HS-5 (cell line): ENCODE data around the gene NSD2.
A peak's percentile ranks its signal among the peaks of the same experiment; 100 is the strongest.
"Not testable (repeated sequence)": the region's sequence is repeated elsewhere in the genome, so short reads cannot be mapped to it uniquely, and the experiment has no call there.

Experiments used
- DNase-seq: peaks from one replicate; pipeline ENCODE4 v3.0.0-alpha.2; 2012; ENCODE audit warnings: low read depth

NSD2 gene

DNA sequence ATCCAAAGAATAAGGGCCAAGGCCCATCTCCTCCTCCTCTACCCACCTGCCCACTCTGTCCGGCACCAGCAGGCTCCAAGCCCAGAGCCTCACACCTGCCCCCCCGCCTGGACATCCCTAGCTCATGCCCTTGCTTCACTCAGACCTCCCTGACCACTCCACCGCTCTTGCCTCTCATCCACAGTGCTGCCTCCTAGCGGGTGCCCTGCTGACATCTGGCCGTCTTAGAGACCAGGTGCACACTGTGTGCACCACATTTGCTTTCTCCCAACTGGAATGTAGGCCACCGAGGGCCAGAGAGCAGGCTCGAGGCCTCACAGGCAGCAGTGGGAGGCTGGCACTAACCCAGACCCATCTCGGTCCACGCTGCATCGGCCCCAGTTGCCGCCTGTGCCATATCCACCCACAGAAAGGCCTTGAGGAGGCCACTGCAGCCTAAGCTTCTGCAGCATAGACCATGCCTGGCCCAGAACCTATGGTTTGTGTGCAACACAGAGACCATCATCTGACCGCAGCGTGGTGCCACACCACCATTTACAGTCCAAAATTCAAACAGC, 28.8 kb upstream of the NSD2 start:
- no peak for DNase-seq

DNA sequence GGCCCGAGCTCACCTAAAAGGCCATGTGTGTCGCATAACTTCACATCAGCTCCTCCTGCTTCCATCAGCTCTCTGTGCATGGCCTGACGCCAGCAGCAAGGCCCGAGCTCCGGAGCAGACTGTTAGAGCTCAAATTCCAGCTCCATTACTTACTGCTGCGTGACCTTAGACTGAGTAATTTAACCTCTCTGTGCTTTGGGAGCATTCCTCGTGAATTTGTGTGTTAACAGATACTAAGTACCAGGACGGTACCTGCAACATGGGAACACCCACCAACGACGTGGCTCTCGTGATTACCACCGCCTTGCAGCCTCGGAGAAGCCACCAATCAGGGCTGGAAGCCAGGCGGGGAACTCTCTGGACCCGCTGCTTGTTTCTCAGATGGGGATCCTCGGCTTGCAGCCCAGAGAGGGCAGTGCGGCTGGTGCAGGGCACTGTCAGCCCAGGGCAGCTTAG, 28.2 kb upstream of the NSD2 start:
- peak; percentile 82 for DNase-seq

DNA sequence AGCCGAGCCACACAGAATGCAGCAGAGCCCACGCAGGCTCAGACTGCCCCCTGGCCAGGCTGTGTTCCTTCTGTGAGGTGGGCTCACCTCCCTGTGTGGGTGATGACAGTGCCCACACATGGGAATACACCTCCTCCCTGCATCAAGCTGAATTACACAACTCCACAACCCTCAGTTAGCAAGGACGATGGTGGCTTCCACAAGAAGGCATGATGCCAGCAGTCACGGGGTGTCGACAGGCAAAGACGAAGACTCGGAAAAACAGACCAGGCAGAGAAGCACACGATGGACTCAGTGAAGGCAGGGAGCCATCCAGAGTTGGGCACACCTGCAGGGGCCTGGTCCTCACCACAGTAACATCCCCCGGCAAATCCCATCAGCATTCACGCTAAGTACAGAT, 27.3 kb upstream of the NSD2 start:
- DNase-seq, result no peak

DNA sequence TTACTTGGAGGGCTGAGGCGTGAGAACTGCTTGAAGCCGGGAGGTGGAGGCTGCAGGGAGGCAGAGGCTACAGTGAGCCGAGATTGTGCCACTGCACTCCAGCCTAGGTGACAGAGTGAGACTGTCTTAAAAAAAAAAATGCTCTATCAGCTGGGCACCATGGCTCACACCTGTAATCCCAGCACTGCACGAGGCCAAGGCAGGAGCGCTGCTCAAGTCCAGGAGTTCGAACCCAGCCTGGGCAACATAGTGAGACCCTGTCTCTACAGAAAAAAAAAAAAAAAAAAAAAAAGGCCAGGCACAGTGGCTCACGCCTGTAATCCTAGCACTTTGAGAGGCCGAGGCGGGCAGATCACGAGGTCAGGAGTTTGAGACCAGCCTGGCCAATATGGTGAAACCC, 26.6 kb upstream of the NSD2 start:
- not testable (repeated sequence) for DNase-seq

DNA sequence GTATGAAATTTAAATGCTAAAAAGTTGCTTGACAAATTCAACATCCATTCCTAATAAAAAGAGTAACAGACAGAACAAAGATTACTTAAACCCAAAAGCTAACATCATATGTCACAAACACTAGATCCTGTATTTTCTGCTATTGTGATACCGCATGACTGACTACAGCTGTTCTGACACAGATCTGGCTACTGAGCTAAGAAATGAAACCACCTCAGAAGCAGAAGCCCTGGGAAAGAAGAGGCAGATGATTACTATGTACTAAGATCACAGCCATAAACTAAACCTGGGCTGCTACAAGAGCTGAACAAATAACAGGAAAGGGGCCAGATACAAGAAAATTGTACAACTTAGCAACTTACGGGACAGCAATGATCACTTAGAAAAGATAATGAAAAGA, 24.6 kb upstream of the NSD2 start:
- DNase-seq, result no peak

DNA sequence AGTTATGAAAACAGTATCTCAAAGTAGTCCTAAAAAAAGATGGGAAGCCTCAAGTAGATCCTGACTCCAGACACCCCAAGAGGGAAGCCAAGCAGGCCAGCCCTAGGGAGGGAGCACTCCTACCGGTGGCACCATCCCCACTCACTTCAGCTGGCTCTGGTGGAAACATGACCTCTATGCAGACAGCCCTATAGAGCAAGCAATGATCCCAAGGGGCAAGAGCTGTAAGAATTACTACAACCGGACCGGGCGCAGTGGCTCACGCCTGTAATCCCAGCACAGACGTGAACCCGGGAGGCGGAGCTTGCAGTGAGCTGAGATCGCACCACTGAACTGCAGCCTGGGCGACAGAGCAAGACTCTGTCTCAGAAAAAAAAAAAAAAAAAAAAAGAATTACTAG, 20.9 kb upstream of the NSD2 start:
- no peak for DNase-seq

DNA sequence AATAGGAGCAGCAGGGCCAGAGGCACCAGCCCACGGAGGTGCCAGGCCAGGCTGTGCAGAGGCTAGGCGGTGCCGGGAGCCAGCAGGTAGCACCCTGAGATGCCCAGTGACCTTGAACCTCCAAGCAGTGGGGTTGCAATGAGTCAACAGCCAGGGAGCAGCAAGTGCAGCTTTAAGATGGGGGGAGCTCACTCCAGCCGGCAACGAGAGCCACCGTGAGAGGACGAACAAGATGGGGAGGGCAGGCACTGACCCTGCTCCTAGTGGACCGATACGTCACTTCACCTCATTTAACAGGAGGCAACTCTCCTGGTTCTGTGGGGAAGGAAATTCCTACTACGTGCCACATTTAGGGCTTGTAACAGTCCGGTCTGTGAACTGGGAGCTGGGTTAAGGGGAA, 20.0 kb upstream of the NSD2 start:
- DNase-seq, result no peak

DNA sequence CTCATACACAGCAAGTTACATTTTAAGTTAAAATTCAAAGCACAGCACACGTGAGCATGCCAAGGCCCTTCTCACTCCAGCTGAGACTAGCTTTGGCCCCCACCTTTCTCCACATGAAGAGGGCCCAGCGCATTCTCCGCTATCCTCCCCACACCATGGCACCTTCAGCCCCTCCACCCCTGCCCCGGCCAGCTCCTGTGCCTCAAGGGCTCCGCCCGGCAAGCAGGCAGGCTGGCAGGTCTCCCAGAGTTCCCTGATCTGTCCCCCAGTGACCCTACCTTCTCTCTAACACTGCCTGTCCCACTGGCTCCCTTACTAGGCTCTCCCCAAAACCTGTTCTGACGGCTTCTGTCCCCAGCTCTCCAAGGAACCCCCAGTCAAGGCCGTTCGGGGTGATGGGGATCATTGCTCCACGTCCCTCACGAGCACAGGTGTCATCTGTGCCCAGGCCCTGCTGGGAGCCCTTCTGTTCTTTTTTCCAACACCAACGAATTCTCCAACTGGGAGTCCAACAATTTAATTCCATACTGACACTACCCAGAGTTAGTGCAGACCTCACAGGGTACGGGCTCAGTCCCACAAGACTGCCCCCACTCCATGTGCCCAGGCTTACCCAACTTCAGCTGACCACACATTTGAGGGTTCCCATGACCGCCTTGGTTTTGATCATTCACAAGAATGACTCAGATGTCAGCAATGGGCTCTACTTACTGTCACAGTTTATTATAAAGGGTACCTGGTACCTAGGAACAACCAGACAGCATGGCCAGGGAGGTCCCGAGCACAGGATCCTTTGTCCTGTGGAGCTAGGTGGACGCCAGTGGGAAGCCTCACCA, 19.4 kb upstream of the NSD2 start:
- no peak for DNase-seq

DNA sequence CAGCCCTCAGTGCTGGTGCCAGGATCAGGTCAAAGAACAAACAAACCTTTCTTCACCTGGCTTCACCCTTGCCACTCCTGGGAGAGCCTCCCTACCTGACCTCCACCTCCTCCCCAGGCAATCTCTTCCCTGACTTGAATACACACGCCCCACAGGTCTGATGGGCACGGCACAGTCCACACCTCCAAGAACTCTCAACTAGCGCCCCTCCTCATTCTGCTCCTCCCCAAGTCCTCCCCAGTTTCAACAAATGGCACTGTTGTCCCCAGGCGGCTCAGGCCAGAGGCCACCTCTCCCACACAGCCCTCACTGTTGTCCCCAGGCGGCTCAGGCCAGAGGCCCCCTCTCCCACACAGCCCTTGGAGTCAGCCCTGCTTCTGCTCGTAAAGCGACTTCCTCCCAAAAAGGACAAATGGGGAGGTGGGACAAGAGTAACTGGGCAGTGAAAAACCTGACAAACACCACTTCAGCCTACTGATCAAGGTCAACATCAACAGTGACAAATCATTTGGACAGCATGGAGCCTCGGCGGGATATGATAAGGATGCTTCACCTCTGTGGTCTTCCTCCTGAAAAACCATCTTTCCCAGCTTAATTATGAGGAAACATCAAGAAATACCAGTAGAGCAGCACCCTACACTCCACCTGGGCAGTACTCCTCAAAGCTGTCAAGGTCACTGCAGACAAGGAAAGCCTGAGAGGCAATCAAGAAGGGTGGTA, 18.1 kb upstream of the NSD2 start:
- no peak for DNase-seq

DNA sequence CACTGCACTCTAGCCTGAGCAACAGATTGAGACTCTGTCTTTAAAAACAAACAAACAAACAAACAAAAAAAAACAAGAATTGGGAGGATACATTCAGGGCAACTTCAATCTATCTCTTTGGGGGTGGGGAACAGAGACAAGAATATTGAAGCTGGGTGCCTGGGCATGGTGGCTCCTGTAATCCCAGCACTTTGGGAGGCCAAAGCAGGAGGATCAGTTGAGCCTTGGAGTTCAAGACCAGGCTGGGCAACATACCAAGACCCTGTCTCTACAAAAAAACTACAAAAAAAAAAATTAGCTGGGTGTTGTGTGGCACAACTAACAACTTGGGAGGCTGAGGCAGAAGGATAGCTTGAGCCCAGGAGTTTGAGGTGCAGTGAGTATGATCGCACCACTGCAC, 16.4 kb upstream of the NSD2 start:
- DNase-seq, result no peak

DNA sequence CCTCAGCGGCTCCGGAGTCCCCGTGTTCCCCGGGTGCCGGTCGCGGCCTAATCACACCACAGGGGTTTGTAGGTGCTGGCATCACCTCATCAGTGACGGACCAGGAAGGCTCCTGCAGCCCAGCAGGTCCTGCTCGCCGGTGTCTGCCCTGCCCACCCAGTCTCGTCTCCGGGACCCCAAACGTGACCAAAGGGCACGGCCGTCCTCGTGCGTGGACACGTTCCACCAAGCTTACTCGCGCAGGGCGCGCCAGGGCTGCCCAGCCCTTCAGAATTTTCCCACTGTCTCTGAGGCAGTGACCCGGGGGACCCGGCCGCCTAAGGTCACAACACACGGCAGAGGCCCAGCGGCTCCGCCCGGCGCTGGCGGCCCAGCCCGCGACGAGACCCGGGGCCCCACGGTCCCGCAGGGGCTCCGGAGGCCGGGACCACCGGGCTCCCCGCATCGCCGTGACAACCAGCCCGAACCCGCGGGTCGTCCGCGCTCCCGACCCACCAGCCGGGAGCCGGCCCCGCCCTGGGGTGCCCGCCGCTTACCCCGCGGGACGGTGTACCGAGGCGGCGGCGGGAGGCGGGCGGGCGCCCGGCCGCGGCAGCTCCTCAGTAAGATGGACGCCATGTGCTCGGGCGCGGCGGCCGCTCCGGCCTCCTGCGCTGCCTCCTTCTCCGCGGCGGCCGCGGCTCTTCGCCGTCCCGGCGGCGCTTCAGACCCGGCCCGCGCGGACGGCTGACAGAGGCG, 15.7 kb upstream of the NSD2 start:
- no peak for DNase-seq

DNA sequence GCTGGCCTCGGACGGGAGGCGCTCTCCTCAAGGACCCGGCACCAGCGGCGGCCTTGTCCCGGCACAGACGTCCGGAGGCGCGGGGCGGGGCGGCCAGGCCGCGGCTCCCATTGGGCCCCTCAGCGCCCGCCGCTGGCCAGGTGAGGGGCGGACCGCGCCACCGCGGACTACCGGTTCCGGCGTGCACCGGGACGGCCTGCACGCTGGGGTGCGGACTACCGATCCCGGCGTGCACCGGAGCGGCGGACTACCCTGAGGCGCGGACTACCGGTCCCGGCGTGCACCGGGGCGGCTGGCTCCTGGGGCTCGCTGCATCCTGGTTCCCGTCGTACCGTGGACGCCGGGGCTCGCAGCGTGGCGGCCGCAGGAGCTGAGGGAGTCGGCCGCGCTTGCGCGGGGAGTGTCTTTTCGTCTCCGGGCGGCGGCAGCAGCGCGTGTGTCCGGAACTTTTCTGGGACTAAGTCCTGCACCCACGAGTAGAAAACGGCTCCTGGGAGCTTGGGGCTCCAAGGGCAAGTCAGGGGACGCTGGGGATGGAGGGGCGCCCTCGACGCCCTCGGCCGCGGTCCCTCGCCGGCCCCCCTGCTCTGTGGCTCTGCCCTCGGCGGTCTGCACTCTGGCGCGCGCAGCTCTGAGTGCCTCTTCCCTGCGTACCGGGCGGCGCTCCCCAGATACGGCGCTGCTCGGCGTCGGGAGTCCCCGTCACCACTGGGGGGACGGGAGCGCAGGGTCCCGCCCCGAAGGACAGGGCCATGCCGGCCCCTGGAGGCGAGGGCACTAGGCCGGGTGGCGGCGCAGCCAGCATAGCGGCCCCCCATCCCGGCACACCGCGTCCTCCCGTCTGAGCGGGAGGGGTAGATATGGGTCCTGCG, 14.9 kb upstream of the NSD2 start, which contains the start of gene LETM1:
TSS of gene LETM1 (minus strand) at position 86 of the 872 bp plus-strand sequence. CDS start 206 bp downstream, outside the sequence.
- DNase-seq, result peak; percentile 72

DNA sequence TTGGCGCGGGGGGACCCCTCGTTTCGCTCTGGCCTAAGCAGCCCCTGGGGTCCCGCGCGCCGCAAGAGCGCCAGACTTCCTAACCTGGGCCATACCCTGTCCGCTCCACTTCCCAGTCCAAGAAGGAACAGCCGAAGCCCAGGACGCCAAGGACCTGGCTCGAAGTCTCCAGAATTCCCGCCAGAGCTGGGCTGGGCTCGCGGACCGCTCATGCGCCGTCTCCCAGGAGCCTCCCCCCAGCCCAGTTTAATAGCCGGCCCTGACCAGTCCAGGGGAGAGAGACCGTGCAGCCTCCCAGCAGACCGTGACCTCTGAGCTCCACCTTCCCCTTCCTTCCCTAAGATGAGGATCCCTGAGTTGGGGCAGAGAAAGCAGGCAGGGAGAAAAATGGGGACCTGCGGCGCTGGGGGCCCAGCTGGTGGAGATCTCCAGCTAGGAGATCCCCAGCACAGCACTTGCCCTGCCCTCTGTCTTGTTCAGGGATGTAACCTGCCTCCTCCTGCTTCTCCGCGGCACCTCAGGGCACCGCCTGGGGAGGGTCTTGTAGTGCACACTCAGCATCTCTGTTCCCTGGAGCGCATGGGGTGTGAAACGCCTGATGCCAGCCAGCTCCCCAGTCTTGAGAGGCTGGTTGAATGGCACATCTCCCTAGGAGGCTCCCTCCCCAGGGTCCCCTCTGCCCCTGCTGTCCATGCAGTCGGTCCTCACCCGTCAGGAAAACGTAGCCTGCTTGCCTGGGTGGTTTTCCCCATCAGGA, 14.1 kb upstream of the NSD2 start:
- no peak for DNase-seq

DNA sequence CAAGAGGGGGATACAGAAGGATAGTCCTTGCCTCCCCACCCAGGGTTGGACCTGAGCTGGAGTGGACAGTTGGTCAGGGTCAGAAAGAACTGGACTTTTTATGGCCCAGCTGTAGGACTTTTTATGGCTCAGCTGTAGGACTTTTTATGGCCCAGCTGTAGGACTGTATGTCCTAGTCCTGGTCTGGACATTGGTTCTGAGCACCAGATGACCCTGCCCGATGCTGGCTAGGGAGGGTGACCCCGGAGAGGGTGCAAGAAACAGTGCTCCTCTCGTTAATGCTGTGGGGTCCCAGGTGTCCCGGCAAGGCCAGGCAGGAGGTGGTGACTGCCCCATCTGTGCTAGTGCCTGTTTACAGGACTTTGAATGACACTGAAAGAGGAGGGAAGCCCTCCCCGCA, 13.3 kb upstream of the NSD2 start:
- no peak for DNase-seq

DNA sequence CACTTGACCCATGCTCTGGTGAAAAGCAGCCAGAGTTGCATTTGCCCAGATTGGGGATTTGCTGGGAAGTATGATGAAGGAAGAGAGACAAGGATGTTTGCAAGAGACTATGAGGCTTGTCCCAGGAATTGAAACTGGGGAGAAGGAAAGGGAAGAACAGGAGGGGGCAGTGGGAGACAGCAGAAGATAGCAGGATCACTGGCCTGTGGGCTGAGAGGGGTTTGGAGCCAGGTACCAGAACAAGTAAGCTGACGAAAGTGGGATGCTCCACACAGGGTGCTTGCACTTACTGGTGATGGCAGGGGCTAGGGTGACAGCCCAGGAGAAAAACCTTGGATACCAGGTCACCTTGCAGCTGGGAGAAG, 11.8 kb upstream of the NSD2 start:
- no peak for DNase-seq

DNA sequence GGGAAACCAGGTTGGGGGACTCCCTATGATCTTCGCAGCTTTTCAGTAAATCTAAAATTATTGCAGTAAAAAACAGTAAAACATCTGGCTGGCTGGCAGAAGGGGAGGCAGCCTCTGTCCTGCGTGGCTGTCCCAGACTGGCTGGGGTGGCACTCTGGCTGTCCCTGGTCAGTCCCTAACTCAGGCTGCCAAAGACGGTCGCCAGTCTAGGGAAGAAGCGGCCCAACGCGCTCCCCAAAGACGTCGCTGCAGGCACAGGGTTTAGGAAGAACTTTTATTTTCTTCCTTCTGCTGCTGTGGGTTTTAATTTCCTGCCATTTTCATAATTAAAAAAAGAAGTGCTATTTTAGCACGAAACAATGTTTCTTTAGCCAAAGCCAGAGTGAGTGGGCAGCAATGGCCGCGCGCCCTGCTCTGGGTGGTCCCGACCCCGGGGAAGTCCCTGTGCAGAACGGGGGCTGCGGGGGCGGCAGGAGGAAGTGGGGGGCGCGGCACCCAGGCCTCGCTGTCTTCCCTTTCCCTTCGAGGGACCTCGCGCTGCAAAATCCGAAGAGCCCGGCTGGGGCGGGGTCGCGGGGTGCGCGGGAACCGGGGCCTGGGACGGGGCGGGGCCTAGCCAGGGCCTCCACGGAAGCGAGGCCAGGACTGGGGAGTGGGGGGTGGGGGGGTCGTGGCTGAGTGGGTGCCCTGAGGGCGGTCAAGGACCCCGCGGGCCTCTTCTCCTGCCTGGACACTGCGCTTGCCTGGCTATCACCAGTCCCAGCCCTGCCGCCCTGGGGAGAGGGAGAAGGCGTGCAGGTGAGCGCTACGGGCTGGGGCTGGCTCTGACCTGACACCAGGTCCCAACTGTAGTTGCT, 8.9 kb upstream of the NSD2 start:
- no peak for DNase-seq

DNA sequence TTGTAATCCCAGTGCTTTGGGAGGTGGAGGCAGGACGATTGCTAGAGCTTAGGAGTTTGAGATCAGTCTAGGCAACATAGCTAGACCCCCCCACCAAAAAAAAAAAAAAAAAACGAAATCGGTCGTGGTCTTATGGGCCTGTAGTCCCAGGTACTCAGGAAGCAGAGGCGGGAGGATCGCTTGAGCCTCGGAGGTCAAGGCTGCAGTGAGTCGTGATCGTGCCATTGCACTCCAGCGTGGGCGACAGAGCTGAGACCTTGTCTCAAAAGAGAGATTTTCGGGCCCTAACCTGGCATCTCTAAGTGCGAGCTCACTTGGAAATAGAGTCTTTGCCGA, 8.3 kb upstream of the NSD2 start:
- DNase-seq, result no peak

DNA sequence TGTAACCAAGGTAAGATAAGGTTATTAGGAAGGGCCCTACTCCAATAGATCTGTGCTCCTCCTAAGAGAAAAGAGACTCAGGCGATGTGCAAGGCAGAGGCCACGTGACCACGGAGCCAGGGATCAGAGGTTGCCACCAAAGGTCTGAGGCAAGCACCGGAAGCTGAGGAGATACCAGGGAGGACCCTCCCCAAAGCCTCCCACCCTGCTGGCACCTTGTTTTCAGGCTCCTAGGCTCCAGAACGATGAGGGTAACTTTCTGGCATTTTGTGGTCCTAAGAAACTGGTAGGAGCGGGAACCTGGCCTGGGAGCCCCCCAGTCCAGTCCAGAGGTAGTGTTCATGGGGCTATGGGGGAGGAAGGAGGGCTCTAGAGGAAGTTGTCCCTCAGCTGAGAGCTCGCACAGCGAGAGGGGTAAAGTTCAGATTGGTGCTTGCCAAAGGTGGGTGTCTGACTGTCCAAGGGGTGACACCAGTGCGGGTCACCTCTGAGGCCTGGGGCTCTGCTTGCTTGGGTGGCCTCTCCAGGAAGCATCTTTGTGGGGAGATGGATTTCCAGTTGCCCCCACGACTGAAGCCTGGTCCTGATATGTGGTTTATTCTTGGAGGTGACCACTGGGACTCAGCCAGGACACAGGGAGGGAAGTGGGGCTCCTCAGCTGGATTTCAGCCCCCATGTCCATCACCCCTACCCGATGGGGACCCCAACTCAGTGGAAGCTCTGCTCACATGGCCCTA, 7.7 kb upstream of the NSD2 start:
- DNase-seq, result no peak
